Measurements from ENCODE around the gene CFAP43.

Gene CFAP43, protein sequence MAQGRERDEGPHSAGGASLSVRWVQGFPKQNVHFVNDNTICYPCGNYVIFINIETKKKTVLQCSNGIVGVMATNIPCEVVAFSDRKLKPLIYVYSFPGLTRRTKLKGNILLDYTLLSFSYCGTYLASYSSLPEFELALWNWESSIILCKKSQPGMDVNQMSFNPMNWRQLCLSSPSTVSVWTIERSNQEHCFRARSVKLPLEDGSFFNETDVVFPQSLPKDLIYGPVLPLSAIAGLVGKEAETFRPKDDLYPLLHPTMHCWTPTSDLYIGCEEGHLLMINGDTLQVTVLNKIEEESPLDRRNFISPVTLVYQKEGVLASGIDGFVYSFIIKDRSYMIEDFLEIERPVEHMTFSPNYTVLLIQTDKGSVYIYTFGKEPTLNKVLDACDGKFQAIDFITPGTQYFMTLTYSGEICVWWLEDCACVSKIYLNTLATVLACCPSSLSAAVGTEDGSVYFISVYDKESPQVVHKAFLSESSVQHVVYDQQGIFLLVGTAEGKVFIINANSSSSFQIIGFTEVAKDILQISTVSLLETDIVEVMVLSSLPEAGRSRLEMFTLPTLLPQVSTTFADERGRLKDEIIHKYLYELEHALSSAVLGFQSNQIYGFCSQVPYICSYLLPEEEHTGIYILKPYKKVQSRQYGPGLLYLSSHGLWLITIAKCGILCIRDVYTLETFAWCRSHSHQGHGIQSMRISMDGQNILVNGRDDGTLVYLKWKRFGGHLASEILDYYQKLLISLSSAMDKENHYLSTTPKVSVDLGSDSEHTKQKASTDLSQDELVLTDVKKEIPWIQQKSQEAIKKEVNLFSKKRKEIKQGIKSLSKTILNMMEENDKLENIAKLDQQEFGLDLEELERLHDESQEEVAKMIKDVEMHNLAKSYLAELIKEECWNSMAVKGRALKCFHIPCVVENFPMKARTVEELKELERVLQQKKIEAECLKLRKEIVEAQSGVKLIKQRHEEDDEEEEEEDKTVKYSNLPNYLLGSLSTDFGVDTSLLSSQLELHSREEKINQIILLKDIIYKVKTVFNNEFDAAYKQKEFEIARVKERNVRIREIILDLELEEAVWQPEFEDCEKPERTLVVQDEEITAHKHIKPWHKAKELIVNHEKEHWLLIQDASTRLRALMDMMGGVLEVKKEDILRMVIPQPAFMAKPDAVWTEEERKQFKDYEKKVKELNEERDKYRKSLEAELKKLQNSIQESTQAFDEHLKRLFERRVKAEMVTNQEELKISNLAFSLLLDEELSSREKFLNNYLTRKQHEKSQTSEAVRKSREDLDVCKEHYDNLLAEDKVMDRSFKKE (N-terminal part only)

DNA sequence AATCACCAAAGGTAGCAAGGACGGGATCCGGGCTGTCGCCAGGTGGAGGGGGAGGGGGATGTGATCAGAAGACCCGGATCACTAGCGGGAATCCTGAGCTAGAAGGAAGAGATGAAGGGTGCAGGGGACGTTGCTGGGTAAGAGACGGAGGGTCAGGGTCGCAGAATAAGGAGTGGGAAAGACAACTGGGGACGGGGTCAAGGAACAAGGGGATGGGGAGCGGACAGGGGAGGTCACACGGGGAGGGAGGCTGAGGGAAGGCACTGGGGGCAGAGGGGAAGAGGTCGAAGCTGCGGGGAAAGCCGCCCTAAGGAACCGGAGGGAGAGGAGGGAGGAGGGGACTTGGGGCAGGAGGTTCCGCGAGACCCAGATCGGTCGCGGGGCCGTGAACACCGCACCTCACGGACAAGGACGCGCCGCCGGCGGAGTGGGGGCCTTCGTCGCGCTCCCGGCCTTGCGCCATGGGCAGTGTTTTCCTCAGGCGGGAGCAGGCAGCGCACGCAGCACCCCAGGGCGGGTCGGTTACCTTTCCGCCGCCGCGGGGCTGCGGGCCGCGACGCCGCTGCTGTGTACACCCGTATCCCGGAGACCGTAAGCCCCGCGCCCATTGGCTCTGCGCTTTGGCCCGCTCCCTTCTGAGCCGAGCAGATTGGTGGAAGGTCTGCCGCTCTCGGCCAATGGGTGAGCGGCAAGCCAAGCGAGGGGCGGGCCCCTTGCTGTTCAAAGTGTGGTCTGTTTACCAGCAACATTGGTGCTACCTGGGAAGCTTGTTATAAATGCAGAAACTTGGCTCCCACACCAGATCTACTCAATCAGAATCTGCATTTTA lies at the start of gene CFAP43:
Gene CFAP43 (minus strand): TSS at position 581 of the 829 bp plus-strand sequence. CDS start 118 bp downstream, at position 463.
- DNase-seq, result peak; percentile 79

DNA sequence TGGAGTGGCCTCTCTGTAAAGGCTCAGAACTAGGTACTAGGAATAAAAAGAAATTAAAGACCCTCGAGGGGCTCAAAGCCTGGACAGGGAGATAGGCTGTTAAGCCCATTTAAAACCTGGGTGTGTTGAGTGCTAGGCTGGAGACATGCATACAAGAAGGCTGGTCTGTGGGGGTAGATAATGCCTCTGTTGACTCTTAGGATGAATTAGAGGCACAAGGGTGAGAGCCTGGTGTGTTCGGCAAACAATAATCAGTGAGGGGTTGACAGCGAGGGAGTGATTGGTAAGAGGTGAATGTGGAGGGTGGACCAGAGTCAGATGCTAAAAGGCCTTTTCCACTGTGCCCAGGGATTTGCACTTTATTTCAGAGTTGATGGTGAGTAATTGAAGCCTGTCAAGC lies 49.5 kb upstream of the CFAP43 start:
- DNase-seq, result no peak

DNA sequence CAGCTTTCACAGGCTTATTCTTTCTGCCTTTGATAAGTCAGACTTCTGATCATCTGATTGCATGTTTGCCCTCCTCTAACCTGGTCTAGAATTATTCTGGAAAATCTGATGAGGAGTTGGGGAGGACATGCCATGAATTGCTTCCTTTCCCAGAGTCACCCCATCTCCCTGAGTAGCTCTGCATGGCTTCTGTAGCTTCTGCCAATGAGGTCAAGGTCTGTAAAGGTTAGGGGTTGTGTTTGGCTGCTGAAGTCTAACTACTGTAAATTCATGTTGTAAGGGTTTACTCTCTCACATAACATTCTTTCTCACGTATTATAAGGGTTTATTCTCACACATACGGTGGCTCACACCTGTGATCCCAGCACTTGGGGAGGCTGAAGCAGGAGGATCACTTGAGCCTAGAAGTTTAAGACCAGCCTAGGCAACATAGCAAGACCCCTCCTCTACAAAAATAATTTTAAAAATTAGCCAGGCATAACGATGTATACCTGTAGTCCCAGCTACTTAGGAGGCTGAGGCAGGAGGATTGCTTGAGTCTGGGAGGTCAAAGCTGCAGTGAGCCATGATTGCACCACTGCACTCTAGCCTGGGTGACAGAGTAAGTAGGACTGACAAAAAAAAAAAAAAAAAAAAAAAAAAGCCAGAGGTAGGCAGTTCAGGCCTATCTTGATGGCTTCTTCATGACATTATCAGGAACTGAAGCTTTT lies 47.5 kb upstream of the CFAP43 start:
- DNase-seq, result no peak

DNA sequence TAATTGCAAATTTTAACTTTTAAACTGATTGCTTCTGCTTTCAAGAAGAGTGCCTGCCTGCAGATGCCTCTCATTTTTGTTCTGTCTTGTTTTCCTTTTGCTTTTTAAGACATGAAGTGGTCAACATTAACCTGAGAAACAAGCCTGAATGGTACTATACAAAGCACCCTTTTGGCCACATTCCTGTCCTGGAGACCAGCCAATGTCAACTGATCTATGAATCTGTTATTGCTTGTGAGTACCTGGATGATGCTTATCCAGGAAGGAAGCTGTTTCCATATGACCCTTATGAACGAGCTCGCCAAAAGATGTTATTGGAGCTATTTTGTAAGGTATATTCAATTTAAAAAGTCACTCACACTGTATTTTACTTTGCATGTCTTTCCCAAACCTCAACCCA lies 45.6 kb upstream of the CFAP43 start:
- no peak for DNase-seq

DNA sequence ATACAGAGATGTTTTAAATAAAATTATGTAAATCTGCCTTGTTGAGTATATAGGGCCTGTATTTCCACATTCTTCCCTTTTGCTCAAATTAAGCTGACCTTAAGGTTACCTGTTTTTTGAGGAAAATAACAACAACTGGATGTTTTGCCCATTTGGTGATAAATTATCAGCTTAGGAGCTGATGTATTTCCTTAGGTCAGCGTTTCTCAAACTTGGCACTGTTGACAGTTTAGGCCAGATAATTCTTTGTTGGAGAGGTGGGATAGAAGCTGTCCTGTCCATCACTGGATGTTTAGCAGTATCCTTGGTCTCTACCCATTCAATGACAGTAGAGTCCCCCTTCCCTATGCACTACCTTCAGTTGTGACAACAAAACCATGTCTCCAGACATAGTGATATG lies 44.0 kb upstream of the CFAP43 start:
- no peak for DNase-seq

DNA sequence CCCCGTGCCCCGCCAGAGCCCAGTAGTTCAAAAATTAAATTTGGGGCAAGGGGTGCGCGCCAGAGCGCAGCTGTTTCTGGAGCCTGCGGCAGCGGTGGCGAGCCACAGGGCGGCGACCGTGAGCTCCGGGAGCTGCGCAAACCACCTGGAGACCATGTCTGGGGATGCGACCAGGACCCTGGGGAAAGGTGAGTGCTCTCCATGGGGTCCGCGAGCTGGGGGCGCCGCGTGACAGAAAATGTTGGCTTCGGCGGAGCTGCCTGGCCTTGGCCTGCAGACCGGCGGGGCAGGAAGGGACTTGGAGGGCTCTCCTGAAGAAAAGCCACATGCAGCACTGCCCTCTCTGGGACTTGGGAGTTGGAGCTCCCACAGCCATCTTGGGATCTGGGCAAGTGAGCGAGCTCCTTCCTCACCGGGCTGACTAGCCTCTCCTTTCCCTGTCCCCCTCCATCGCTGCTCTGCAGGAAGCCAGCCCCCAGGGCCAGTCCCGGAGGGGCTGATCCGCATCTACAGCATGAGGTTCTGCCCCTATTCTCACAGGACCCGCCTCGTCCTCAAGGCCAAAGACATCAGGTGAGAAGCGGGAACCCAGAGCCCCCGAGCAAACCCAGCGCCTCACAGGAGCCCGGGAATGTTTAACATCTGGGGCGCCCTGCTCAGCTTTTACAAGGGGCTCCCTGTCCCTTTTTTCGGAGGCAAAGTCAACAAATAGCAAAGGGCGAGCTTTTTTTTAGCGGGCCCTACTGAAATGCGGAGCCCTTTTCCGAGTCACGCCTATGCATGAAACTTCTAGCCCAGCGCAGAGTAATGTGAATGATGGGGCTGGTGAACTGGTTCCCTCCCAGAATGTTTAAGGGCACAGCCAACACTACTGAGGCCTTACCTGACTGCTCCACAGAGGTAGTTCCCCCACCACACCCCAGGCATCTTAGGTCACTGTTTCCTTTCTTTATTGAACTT lies 42.9 kb upstream of the CFAP43 start:
- no peak for DNase-seq

DNA sequence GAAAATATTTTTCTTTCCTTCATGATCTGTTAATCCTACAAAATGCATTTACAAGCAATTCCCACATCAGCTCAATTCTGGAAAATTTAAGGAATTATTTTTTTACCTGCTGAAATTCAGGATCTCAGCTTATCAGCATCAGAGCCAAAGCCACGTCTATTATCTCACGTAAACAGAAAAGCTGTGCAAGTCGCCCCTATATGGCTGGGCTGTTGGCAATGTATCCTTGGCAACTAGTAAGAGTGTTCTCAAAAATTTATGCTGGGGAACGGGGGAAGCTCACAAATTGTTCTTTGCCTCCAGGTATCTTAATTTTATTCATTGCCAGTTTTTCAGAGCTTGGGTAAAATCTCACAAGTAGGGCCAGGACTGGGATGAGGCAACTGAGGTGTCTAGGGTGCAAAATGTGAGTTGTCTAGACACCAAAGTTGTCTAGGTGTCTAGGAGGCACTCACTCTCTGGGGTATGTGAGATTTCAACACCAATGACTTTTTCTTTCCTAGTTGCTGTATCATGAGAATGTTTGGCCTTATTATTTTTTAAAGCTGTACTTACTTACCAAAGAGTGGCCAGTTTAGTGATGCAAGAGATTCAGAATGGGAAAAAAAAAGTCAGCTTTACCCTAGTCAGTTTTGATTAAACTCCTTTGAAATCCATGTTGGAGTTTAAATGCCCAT lies 41.9 kb upstream of the CFAP43 start:
- no peak for DNase-seq

DNA sequence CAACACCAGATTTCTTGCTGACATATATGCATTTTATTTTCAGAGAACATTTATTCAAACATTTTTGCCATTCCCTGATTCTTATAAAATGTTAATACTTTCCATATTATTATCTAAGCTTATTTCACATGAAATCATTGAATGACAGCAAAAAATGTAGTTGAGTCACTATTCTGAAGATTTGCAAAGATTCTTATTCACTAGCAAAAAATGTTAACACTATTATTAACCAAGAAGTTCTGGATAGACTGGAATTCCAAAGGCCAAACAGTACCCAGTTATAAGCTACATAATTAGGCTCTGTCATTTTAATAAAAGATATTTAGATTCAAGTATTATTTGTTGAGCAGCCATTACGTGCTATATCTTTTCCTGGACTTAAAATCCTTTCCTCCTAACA lies 41.1 kb upstream of the CFAP43 start:
- no peak for DNase-seq

DNA sequence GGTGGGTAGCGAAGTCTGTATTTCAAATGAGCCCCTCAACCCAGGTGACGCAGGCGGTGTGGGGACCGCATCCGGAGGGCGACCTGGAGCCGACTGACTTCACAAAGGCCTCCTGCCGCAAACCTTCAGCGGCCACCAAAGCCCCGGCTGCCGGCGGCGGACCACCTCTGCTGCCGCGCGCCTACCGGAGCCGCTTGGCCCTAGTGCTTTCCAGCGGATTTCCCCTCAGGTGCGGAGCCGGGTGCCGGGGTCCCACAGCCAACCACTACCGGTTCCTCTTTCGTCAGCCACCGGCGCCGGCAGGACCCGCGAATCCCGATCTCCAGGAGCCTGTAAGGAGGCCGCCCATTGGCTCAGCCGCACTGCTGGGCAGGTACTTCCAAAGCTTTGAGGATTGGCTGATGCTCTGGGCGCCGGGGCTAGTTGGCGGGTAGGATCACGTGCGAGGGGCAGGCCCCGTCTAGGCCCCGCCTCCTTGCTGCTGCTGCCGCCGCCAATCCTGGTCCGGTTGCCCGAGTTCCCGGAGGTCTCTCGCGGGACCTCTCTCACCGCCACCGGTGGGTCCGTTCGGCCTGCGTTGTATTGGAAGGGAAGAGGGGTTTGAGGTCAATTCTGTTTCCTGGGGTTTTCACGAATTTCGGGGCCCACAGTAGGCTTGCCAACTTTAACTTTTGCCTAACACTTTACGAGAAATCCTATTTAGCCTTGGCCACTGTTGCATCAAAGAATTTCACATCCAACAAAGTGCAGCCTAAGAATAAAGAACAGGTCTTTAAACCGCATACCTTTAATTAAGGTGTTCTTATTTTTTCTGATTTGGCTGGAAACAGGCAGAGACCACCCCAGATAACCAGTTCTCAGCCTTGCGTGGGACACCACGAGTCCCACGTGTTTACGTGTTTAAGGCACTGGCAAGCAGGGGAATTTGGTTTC lies 36.8 kb upstream of the CFAP43 start, which contains the start of gene GSTO2:
Gene GSTO2 (plus strand): TSS at position 472 of the 933 bp plus-strand sequence. CDS start 5,732 bp downstream, outside the sequence.
- DNase-seq, result peak; percentile 89

DNA sequence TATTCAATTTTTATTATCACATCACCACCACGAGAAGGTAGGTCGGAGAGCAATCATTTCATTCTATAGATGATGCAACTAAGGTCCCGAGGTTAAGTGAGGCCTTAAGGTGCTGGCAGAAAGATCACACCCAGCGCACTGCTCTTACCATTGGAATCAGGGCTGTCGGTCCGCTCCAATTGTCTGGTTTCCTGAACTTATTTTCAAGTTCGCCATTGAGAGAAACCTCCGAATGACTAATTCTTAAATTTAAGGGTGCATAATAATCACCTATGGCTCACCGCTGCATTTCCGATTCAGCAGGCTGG lies 36.2 kb upstream of the CFAP43 start:
- DNase-seq, result no peak

DNA sequence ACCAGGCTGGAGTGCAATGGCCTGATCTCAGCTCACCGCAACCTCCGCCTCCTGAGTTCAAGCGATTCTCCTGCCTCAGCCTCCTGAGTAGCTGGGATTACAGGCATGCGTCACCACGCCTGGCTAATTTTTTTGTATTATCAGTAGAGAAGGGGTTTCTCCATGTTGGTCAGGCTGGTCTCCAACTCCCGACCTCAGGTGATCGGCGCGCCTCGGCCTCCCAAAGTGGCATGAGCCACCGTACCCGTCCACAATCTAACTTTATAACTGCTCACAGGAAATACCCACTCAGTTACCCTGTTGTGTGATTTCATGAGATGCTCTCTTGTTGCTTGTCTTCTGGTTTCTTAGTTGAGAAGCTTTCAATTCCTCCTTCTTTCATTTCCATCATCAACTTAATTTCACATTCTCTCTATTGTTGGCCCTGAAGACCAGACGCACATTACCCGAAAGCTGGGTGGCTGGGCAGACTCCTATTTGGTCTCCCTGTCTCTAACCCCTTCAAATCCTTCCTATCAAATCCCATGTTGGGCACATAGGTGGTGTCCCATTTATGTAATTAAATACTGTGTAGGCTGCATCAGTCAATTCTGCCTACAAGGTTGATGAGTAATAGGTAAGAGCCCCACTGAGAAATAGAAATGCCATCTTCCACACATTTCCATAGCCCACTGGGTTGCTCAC lies 35.7 kb upstream of the CFAP43 start:
- DNase-seq, result no peak

DNA sequence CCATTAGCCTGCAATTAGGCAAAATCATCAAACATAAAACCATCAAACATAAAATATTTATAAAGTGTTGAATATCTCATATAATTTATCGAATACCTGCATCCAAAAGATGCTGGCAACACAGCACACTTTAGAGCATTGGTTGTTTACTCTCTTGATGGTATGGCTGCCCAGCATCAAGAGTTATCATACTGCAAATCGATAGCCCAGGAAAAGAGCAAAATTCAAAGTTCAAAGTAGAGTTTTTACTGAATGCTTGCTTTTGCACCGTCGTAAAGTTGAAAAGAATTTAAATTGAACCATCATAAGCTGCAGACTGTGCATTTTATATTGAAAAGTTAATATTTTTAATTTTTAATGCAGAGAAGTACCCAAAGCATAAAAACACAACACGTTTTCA lies 32.6 kb upstream of the CFAP43 start:
- DNase-seq, result no peak

DNA sequence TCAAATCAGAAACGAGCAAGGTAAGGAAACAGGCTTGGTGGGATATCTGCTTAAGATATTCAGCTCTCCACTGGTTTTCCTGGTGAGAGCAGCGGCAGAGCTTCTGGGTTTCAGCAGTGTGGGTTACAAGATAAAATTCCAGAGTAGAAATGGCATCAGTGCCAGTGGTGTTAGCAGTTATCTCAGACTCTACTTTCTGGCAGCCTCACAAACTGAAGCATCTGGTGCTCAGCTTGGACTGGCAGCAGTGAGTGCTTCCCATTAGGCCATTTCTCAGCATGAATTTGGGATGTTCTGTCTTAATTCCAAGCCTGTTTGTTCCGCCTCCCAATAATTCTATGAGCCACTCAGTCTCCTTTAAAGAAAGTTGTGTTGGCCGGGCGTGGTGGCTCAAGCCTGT lies 29.9 kb upstream of the CFAP43 start:
- no peak for DNase-seq

DNA sequence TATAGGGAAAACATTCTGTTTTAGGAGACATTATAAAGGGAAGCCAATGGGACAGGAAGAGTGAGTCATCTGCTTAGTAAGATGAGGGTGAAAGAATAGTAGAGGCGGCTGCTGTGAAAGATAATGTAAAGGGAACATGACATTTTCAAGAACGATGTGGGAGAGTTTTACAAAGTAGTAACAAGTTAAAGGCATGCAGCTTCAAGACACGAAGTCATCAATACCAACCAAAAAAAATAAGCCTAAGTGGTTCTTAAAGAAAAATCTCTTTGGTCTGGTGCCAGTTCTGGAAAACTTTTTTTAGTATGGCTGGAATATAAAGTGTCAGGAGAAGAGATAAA lies 28.6 kb upstream of the CFAP43 start:
- DNase-seq, result no peak

DNA sequence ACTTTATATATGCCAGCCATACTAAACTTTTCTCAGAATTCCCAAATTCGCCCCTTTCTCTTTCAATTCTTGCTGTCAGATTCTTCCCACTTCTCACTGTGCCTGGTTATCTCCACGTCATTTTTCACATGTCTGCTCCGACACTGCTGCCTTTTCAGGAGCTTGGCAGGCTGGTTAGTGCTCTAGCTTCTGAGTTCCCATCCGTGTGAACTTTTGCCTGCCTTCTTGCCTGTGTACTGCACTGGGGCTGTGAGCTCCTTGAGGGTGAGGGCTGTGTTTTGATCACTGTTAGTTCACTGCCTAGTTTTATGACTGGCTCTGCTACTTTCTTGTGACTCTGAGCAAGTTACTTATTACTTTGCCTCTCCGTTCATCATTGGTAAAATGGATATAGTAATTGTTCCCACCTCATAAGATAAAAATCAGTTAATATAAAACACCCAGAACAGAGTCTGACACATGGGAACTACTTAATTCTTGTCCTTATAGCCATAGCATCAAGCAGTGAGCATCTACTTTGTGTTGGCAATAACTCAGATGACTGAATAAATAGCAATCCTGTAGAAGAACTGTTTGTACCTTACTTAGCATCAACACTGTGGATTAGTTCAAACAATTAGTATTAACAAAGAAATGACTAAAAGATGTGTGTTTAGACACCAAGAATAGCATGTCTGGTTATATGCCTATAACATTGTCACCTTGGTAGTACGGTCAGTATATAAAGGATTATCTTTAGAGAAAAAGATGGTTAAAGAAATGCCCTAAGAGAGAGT lies 28.0 kb upstream of the CFAP43 start:
- DNase-seq, result no peak

DNA sequence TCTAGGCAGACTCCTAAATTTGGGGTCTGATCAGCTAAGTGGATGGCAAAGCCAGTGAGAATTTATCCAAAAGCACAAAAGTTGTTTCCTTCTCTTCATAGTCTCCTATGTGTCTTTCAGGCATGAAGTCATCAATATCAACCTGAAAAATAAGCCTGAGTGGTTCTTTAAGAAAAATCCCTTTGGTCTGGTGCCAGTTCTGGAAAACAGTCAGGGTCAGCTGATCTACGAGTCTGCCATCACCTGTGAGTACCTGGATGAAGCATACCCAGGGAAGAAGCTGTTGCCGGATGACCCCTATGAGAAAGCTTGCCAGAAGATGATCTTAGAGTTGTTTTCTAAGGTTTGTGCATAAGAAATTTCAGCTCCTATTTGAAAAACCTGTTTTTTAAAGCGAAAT lies 27.3 kb upstream of the CFAP43 start:
- DNase-seq, result no peak

DNA sequence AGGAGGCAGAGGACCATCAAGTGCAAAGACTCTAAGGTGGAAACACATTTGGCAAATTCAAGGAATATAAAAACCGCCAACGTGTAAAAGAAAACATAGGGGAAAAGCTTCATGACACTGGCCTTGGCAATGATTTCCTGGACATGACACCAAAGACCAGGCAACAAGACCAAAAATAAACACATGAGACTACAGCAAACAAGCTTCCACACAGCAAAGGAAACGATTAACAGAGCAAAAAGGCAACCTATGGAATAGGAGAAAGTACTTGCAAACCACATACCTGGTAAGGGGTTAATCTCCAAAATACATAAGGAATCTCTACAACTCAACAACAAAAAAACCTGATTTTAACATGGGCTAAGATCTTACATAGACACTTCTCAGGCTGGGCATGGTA lies 26.0 kb upstream of the CFAP43 start:
- no peak for DNase-seq
